ENCODE measurements around the gene MAST4.

Gene MAST4

DNA sequence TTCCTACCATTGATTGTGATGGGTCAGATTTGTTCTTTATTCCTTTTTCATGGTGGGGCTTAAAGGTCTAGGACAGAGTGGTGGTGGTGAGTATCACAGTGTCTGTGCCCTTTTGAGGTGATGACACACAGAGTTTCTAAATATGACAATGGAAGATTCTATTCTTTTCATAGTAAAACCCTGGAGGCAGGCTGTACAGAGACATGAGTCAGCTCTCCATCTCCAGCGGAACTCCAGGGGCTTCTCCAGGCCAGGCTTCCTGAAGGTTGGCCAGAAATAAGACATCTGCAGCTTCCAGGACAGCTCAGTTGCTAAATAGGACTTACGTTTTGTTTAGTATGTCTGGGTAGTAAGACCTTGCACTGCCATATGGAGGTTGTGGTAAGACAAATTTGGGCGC is 370.9 kb downstream of the MAST4 start:
- H3K4me3 ChIP-seq (ENCODE audit: control insufficient read depth in 1 of 7, extremely low read depth in 1 of 7, insufficient read depth in 4 of 7, low read depth in 2 of 7, low read length in 6 of 7): no peak overlapping the region
- no peaks in the 10 kb centered on the region for H3K27me3 ChIP-seq (replicated peaks in 2 of 5; ENCODE audit: control insufficient read depth in 4 of 5, insufficient read depth in 5 of 5, low read length in 4 of 5)
- POLR2A ChIA-PET: no interaction called here
- no peaks in the 10 kb centered on the region for H3K9me3 ChIP-seq (ENCODE audit: control extremely low read depth in 1 of 5, control insufficient read depth in 4 of 5, insufficient read depth in 2 of 5, low read depth in 1 of 5, low read length in 4 of 5)
- no peaks in the 10 kb centered on the region for H3K4me1 ChIP-seq (ENCODE audit: control extremely low read depth in 1 of 4, control insufficient read depth in 4 of 4, insufficient read depth in 4 of 4, low read length in 3 of 4)
- CTCF ChIA-PET: interaction anchor here (1.0 to 1.2 kb wide), 2 partner anchors 21 to 56 kb away, joined by 3 read pairs; no protein-coding TSS in a partner anchor
- DNase-seq: no peak
- WGBS (ENCODE audit: insufficient coverage): 100% methylated on average over 3 of the region's 3 CpGs
- no peak overlapping the region for H3K27ac ChIP-seq (ENCODE audit: insufficient read depth in 1 of 2, low read depth in 1 of 2, low read length in 2 of 2, poor library complexity in 1 of 2, severe bottlenecking in 2 of 2)
- H3K36me3 ChIP-seq (ENCODE audit: control insufficient read depth in 4 of 4, insufficient read depth in 4 of 4, low read length in 3 of 4): no peaks in the 10 kb centered on the region

GRCh38 chr5:66967826-66968262 is 371.7 kb downstream of the MAST4 start:
- no peaks in the 10 kb centered on the region for H3K9me3 ChIP-seq (ENCODE audit: control extremely low read depth in 1 of 5, control insufficient read depth in 4 of 5, insufficient read depth in 2 of 5, low read depth in 1 of 5, low read length in 4 of 5)
- CTCF ChIA-PET: interaction anchor here (0.9 to 1.2 kb wide), 2 partner anchors 20 to 56 kb away, joined by 3 read pairs; no protein-coding TSS in a partner anchor
- H3K4me1 ChIP-seq (ENCODE audit: control extremely low read depth in 1 of 4, control insufficient read depth in 4 of 4, insufficient read depth in 4 of 4, low read length in 3 of 4): no peaks in the 10 kb centered on the region
- 98% methylated on average over 4 of the region's 4 CpGs for WGBS (ENCODE audit: insufficient coverage)
- no peak for DNase-seq
- no peak overlapping the region for H3K27ac ChIP-seq (ENCODE audit: insufficient read depth in 1 of 2, low read depth in 1 of 2, low read length in 2 of 2, poor library complexity in 1 of 2, severe bottlenecking in 2 of 2)
- H3K4me3 ChIP-seq (ENCODE audit: control insufficient read depth in 1 of 7, extremely low read depth in 1 of 7, insufficient read depth in 4 of 7, low read depth in 2 of 7, low read length in 6 of 7): no peak overlapping the region
- POLR2A ChIA-PET: interaction anchor here (0.6 kb wide), 1 partner anchor 1123 kb away, joined by 3 read pairs; no protein-coding TSS in a partner anchor
- no peaks in the 10 kb centered on the region for H3K27me3 ChIP-seq (replicated peaks in 2 of 5; ENCODE audit: control insufficient read depth in 4 of 5, insufficient read depth in 5 of 5, low read length in 4 of 5)
- no peaks in the 10 kb centered on the region for H3K36me3 ChIP-seq (ENCODE audit: control insufficient read depth in 4 of 4, insufficient read depth in 4 of 4, low read length in 3 of 4)

DNA sequence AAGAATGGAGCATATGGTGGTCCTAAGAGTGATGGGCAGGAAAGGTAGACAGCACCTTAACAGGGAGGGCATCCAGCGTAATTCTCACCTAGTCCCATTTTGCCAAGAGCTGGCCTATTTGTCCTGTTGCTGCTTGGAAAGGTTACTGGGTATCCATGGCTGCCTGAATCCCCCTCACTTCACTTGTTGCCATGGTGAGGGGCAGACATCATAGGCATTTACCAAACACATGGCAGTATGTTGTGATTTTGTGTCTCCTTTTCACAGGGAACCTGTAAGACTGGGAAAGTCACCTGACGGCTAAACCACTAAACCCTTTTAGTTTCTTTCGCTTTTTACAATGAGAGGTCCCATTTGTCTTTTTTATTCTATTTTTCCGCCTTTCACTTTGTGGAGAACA is 373.3 kb downstream of the MAST4 start:
- Histone ChIP-seq H3K4me3 (ENCODE audit: control insufficient read depth in 1 of 7, extremely low read depth in 1 of 7, insufficient read depth in 4 of 7, low read depth in 2 of 7, low read length in 6 of 7) (no peak overlapping the region), H3K27me3 (replicated peaks in 2 of 5; ENCODE audit: control insufficient read depth in 4 of 5, insufficient read depth in 5 of 5, low read length in 4 of 5) (no peaks in the 10 kb centered on the region), H3K9me3 (ENCODE audit: control extremely low read depth in 1 of 5, control insufficient read depth in 4 of 5, insufficient read depth in 2 of 5, low read depth in 1 of 5, low read length in 4 of 5) (no peaks in the 10 kb centered on the region), H3K36me3 (ENCODE audit: control insufficient read depth in 4 of 4, insufficient read depth in 4 of 4, low read length in 3 of 4) (no peaks in the 10 kb centered on the region), H3K27ac (ENCODE audit: insufficient read depth in 1 of 2, low read depth in 1 of 2, low read length in 2 of 2, poor library complexity in 1 of 2, severe bottlenecking in 2 of 2) (no peak overlapping the region), H3K4me1 (ENCODE audit: control extremely low read depth in 1 of 4, control insufficient read depth in 4 of 4, insufficient read depth in 4 of 4, low read length in 3 of 4) (no peaks in the 10 kb centered on the region)
- WGBS (ENCODE audit: insufficient coverage): 95% methylated on average over 3 of the region's 4 CpGs
- DNase-seq: no peak
- ChIA-PET POLR2A (no interaction called here), CTCF (interaction anchor here (0.6 to 3.7 kb wide), 2 partner anchors 10 to 13 kb away, joined by 3 to 12 read pairs; no protein-coding TSS in a partner anchor)

DNA sequence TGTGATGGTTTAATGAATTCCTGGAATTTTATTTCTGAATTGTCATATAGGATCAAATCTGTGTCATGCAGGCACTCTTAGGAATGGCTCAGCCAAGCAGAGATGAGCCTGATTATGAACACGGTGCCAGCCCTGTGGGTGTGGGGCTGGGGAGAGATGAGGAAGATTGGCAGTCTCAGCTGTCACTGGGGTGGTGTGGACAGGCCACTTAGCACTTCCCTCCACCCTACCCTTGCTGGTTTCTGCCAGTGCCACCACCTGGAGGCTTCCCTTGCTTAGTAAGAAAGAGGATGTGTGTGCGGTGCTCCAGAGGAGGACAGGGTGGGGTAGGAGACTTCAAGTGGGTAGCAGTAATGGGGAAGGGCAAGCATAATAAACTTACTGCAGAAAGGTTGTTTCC is 373.8 kb downstream of the MAST4 start:
- H3K27ac ChIP-seq (ENCODE audit: insufficient read depth in 1 of 2, low read depth in 1 of 2, low read length in 2 of 2, poor library complexity in 1 of 2, severe bottlenecking in 2 of 2): no peak overlapping the region
- POLR2A ChIA-PET: no interaction called here
- no peaks in the 10 kb centered on the region for H3K36me3 ChIP-seq (ENCODE audit: control insufficient read depth in 4 of 4, insufficient read depth in 4 of 4, low read length in 3 of 4)
- no peaks in the 10 kb centered on the region for H3K4me1 ChIP-seq (ENCODE audit: control extremely low read depth in 1 of 4, control insufficient read depth in 4 of 4, insufficient read depth in 4 of 4, low read length in 3 of 4)
- DNase-seq: peak in 2 of 3 donors; percentile 18 to 19
- CTCF ChIA-PET: interaction anchor here (0.6 to 3.7 kb wide), 2 partner anchors 9 to 13 kb away, joined by 3 to 12 read pairs; no protein-coding TSS in a partner anchor
- no peaks in the 10 kb centered on the region for H3K27me3 ChIP-seq (replicated peaks in 2 of 5; ENCODE audit: control insufficient read depth in 4 of 5, insufficient read depth in 5 of 5, low read length in 4 of 5)
- no peak overlapping the region for H3K4me3 ChIP-seq (ENCODE audit: control insufficient read depth in 1 of 7, extremely low read depth in 1 of 7, insufficient read depth in 4 of 7, low read depth in 2 of 7, low read length in 6 of 7)
- WGBS (ENCODE audit: insufficient coverage): 63% methylated on average over 1 of the region's 2 CpGs
- H3K9me3 ChIP-seq (ENCODE audit: control extremely low read depth in 1 of 5, control insufficient read depth in 4 of 5, insufficient read depth in 2 of 5, low read depth in 1 of 5, low read length in 4 of 5): no peaks in the 10 kb centered on the region

- Histone ChIP-seq H3K4me3 (ENCODE audit: control insufficient read depth in 1 of 7, extremely low read depth in 1 of 7, insufficient read depth in 4 of 7, low read depth in 2 of 7, low read length in 6 of 7) (no peak overlapping the region), H3K27ac (ENCODE audit: insufficient read depth in 1 of 2, low read depth in 1 of 2, low read length in 2 of 2, poor library complexity in 1 of 2, severe bottlenecking in 2 of 2) (no peak overlapping the region), H3K9me3 (ENCODE audit: control extremely low read depth in 1 of 5, control insufficient read depth in 4 of 5, insufficient read depth in 2 of 5, low read depth in 1 of 5, low read length in 4 of 5) (no peaks in the 10 kb centered on the region), H3K4me1 (ENCODE audit: control extremely low read depth in 1 of 4, control insufficient read depth in 4 of 4, insufficient read depth in 4 of 4, low read length in 3 of 4) (no peaks in the 10 kb centered on the region), H3K27me3 (replicated peaks in 2 of 5; ENCODE audit: control insufficient read depth in 4 of 5, insufficient read depth in 5 of 5, low read length in 4 of 5) (no peaks in the 10 kb centered on the region), H3K36me3 (ENCODE audit: control insufficient read depth in 4 of 4, insufficient read depth in 4 of 4, low read length in 3 of 4) (no peaks in the 10 kb centered on the region)
- no peak for DNase-seq
- ChIA-PET POLR2A (no interaction called here), CTCF (interaction anchor here (3.7 kb wide), 1 partner anchor 11 kb away, joined by 12 read pairs; no protein-coding TSS in a partner anchor)
- no CpG with 5 or more reads among the region's 2 CpGs for WGBS (ENCODE audit: insufficient coverage)
Measured at GRCh38 chr5:66972004-66972403, 375.8 kb downstream of the MAST4 start.

DNA sequence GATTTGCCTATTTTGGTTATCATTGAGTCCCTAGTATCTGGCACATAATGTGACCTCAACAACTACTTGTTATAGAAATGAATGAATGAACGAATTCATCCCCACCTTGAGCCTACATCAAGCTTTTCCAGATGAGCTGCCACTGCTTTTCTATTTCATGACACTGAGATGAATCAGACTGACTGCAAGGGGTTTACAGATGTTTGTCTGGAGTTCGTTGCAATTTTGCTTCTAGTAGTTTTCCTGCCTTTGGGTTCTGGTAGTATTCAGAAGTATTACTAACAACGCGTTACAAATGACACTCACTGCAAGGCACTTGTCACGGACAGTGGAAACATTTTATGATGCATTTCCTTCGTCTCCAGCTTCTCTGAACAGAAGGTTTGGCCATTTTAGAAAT is 378.1 kb downstream of the MAST4 start:
- no peak for DNase-seq
- Histone ChIP-seq H3K4me1 (ENCODE audit: control extremely low read depth in 1 of 4, control insufficient read depth in 4 of 4, insufficient read depth in 4 of 4, low read length in 3 of 4) (no peaks in the 10 kb centered on the region), H3K27ac (ENCODE audit: insufficient read depth in 1 of 2, low read depth in 1 of 2, low read length in 2 of 2, poor library complexity in 1 of 2, severe bottlenecking in 2 of 2) (no peak overlapping the region), H3K9me3 (ENCODE audit: control extremely low read depth in 1 of 5, control insufficient read depth in 4 of 5, insufficient read depth in 2 of 5, low read depth in 1 of 5, low read length in 4 of 5) (no peaks in the 10 kb centered on the region), H3K4me3 (ENCODE audit: control insufficient read depth in 1 of 7, extremely low read depth in 1 of 7, insufficient read depth in 4 of 7, low read depth in 2 of 7, low read length in 6 of 7) (no peak overlapping the region), H3K36me3 (ENCODE audit: control insufficient read depth in 4 of 4, insufficient read depth in 4 of 4, low read length in 3 of 4) (no peaks in the 10 kb centered on the region), H3K27me3 (replicated peaks in 2 of 5; ENCODE audit: control insufficient read depth in 4 of 5, insufficient read depth in 5 of 5, low read length in 4 of 5) (no peaks in the 10 kb centered on the region)
- WGBS (ENCODE audit: insufficient coverage): 100% methylated on average over 5 of the region's 6 CpGs
- CTCF ChIA-PET: interaction anchor here (1.0 kb wide), 1 partner anchor 13 kb away, joined by 4 read pairs; no protein-coding TSS in a partner anchor
- POLR2A ChIA-PET: interaction anchor here (0.8 kb wide), 1 partner anchor 13 kb away, joined by 3 read pairs; no protein-coding TSS in a partner anchor

DNA sequence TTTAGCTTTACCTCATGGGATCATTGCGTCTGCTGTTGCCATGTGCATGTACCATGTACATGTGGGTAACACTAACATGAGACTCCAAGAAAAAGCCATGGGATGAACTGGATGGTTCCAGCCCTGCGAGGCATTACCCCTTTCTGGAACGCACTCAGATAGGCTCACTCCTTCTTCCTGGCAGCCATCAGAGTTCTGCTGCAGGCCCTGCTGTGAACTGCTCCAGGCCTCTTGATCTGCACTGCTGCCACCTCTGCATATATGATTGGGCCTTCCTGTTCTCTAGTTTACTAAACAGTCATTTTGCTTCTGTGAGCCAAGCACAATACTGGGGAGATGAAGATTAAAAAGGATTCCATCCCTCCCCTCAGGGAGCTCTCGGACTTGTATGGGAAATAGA is 379.9 kb downstream of the MAST4 start:
- ChIA-PET CTCF (interaction anchor here (2.2 kb wide), 1 partner anchor 11 kb away, joined by 10 read pairs; no protein-coding TSS in a partner anchor), POLR2A (no interaction called here)
- H3K36me3 ChIP-seq (ENCODE audit: control insufficient read depth in 4 of 4, insufficient read depth in 4 of 4, low read length in 3 of 4): no peaks in the 10 kb centered on the region
- H3K27ac ChIP-seq (ENCODE audit: insufficient read depth in 1 of 2, low read depth in 1 of 2, low read length in 2 of 2, poor library complexity in 1 of 2, severe bottlenecking in 2 of 2): no peak overlapping the region
- 96% methylated on average over 3 of the region's 4 CpGs for WGBS (ENCODE audit: insufficient coverage)
- H3K27me3 ChIP-seq (replicated peaks in 2 of 5; ENCODE audit: control insufficient read depth in 4 of 5, insufficient read depth in 5 of 5, low read length in 4 of 5): no peaks in the 10 kb centered on the region
- no peak for DNase-seq
- no peaks in the 10 kb centered on the region for H3K4me1 ChIP-seq (ENCODE audit: control extremely low read depth in 1 of 4, control insufficient read depth in 4 of 4, insufficient read depth in 4 of 4, low read length in 3 of 4)
- no peak overlapping the region for H3K4me3 ChIP-seq (ENCODE audit: control insufficient read depth in 1 of 7, extremely low read depth in 1 of 7, insufficient read depth in 4 of 7, low read depth in 2 of 7, low read length in 6 of 7)
- H3K9me3 ChIP-seq (ENCODE audit: control extremely low read depth in 1 of 5, control insufficient read depth in 4 of 5, insufficient read depth in 2 of 5, low read depth in 1 of 5, low read length in 4 of 5): no peaks in the 10 kb centered on the region
